Fibroblast of villous mesenchyme (primary cell): Measurements from ENCODE around the gene ASS1. TPM values are rescaled to one million over a fixed set of nuclear protein-coding genes. Genes with fewer than 3 reads are reported as not detected.
A peak's percentile ranks its signal among the peaks of the same experiment; 100 is the strongest.

ENCODE experiments used
- DNase-seq: peaks from one replicate; pipeline ENCODE4 v3.0.0-alpha.2; 2010; ENCODE audit warnings: low read depth
- H3K4me3 ChIP-seq: 2 replicates; pipeline ENCODE4 v1.5.1; 2011; ENCODE audit warnings: low read depth, mild to moderate bottlenecking, low read length
- total RNA-seq: library from RNA; depleted of rRNA; stranded (reverse); fragments of >200 nt; gene quantifications from 2 replicates; pipeline ENCODE4 v1.2.3, GENCODE V29; 2012
- TF ChIP-seq, protein P1 (sequence below): IDR thresholded peaks from 2 replicates; pipeline ENCODE4 v1.5.1; 2012; ENCODE audit warnings: low read depth, mild to moderate bottlenecking, low read length; ENCODE audit not compliant: insufficient read depth

The ASS1 gene
- total RNA-seq, 1 donor, result 230 TPM

GRCh38 chr9:130450344-130451003, 5.7 kb downstream of the ASS1 start:
- TF ChIP-seq, protein P1, sequence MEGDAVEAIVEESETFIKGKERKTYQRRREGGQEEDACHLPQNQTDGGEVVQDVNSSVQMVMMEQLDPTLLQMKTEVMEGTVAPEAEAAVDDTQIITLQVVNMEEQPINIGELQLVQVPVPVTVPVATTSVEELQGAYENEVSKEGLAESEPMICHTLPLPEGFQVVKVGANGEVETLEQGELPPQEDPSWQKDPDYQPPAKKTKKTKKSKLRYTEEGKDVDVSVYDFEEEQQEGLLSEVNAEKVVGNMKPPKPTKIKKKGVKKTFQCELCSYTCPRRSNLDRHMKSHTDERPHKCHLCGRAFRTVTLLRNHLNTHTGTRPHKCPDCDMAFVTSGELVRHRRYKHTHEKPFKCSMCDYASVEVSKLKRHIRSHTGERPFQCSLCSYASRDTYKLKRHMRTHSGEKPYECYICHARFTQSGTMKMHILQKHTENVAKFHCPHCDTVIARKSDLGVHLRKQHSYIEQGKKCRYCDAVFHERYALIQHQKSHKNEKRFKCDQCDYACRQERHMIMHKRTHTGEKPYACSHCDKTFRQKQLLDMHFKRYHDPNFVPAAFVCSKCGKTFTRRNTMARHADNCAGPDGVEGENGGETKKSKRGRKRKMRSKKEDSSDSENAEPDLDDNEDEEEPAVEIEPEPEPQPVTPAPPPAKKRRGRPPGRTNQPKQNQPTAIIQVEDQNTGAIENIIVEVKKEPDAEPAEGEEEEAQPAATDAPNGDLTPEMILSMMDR, result no peak
- H3K4me3 ChIP-seq, result no peak overlapping the region
- DNase-seq, result no peak

- no peak for DNase-seq
- H3K4me3 ChIP-seq, result no peak overlapping the region
- TF ChIP-seq, protein P1, result no peak
Observed at GRCh38 chr9:130451004-130451390, 6.2 kb downstream of the ASS1 start.

DNA sequence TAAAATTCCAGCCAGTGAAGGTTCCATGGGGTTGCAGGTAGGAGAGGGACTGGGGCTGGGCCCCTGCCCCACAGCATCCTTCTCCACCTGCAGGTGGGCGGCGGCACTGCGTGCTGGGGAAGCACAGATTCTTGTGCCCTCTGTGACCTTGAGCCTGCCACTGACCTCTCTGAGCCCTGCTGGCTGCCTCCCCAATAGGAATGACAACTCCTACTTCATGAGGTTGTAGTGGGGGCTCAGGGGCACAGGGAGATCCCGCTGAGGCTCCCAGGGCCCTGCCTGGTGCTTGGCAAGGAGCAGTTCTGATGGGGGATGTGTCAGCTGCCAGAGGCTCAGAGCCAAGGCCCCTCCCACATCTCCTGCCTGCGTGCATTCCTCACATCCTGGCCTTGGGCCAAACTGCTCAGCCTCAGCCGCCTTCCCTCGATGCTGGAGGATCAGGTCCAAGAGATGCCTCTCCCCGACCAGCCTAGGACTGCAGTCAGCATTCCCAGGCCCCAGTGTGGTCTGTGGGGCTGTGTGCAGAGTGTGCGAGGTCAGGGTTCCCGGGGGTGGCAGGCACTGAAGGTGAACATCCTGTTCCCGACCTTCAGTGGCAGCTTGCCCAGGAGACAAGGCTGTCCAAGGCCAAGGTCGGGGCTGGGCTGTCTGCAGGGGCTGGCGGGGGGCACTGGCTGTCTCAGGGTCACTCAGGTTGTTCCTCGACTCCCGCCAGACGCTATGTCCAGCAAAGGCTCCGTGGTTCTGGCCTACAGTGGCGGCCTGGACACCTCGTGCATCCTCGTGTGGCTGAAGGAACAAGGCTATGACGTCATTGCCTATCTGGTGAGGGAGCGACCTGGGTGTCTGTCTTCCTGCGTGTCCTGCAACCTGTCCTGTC, 7.0 kb downstream of the ASS1 start:
- H3K4me3 ChIP-seq, result no peak overlapping the region
- peak; percentile 88 for DNase-seq
- TF ChIP-seq, protein P1, result peak; percentile 64

- H3K4me3 ChIP-seq, result no peak overlapping the region
- DNase-seq, result no peak
- TF ChIP-seq, protein P1, result no peak
Observed at GRCh38 chr9:130452835-130453234, 8.1 kb downstream of the ASS1 start.

- DNase-seq, result peak; percentile 45
- TF ChIP-seq, protein P1, result no peak
- H3K4me3 ChIP-seq, result no peak overlapping the region
Observed at GRCh38 chr9:130453487-130453886, 8.7 kb downstream of the ASS1 start.

GRCh38 chr9:130454096-130454811, 9.5 kb downstream of the ASS1 start:
- no peak overlapping the region for H3K4me3 ChIP-seq
- TF ChIP-seq, protein P1, result no peak
- DNase-seq, result no peak
